Right lung (tissue), 5 donors: ENCODE data around the gene PLVAP. TPM values are rescaled to one million over a fixed set of nuclear protein-coding genes. Genes with fewer than 3 reads are reported as not detected.
A peak's percentile ranks its signal among the peaks of the same experiment; 100 is the strongest.

ENCODE experiments used
- DNase-seq, 2 donors: peaks; one replicate each; pipeline ENCODE4 v3.0.0-alpha.2; 2013
- polyA plus RNA-seq, 5 donors: library from polyadenylated mRNA; unstranded; fragments of 120-200 nt; gene quantifications; one replicate each; pipeline versions ENCODE4 v1.2.1 to v1.2.3, GENCODE V29; 2013; ENCODE audit warnings: inconsistent platforms in 1 of 5, low replicate concordance in 1 of 5; ENCODE audit not compliant: insufficient read length in 5 of 5, insufficient read depth in 1 of 5

PLVAP gene
- polyA plus RNA-seq, 5 donors: 10.1 to 24.4 (median 19.6) TPM

DNA sequence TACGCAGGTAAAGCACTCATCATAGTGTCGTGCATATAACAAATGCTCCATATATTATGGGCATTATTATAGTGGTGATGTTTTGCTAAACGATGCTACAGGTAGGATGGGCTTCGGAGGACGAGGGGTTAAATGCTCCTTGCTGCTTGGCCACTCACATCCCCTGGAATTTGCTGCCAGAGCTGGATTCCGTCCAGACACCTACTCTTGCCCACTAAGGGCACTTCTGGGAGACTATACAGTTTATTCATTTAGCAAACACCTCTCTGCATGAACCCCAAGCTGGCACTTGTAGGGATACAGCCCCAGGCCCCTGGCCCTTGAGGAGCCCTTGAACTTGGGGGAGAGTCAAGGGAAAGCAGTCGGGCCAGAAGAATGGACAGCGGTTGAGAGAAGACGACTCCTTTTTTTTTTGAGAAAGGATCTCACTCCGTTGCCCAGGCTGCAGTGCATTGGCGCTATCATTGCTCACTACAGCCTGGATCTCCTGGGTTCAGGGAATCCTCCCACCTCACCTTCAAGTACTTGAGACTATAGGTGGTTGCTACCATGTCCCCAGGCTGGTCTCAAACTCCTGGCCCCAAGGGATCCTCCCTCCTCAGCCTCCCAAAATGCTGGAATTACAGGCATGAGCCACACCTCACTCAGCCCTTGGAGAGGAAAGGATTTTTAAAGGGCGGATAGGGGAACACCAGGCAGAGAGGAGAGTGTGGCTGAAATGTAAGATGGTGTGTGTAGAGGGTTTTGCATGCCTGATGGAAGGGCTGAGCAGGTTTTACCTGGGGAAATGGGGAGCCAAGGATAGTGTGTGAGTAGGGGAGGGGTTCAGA lies 72.5 kb downstream of the PLVAP start:
- peak in 1 of 2 donors; percentile 58 for DNase-seq

- DNase-seq: no peak
Measured at GRCh38 chr19:17303940-17304267, 73.2 kb downstream of the PLVAP start.

- peak; percentile 91 to 93 for DNase-seq
Measured at GRCh38 chr19:17303167-17303939, 73.8 kb downstream of the PLVAP start, which contains the start of gene ABHD8. ABHD8 (minus strand) TSS chr19:17303425; CDS start chr19:17301616, 1,809 bp downstream.

GRCh38 chr19:17302391-17303166 lies 74.6 kb downstream of the PLVAP start:
- no peak for DNase-seq

Other genes starting within 250 kb of the PLVAP start
- 10 to 100 TPM; 28.0 to 44.7 (median 33.5) TPM for gene USE1, start 162.0 kb downstream of the PLVAP start, polyA plus RNA-seq
- gene OCEL1, start 151.1 kb downstream of the PLVAP start, polyA plus RNA-seq: 10 to 100 TPM; 10.7 to 22.8 (median 12.0) TPM
- 10 to 100 TPM; 19.8 to 46.6 (median 24.9) TPM for gene NR2F6, start 131.4 kb downstream of the PLVAP start, polyA plus RNA-seq
- gene USHBP1, start 112.6 kb downstream of the PLVAP start, polyA plus RNA-seq: 10 to 100 TPM in 3 of 5 donors, 1 to 10 TPM in 2; 9.2 to 12.0 (median 10.3) TPM
- 100 to 1,000 TPM; 103 to 116 (median 106) TPM for gene BABAM1, start 109.9 kb downstream of the PLVAP start, polyA plus RNA-seq
- 1 to 10 TPM; 1.3 to 2.2 (median 1.8) TPM for gene ANKLE1, start 95.4 kb downstream of the PLVAP start, polyA plus RNA-seq
- gene ABHD8, start 73.9 kb downstream of the PLVAP start, polyA plus RNA-seq: 10 to 100 TPM in 3 of 5 donors, 1 to 10 TPM in 2; 5.9 to 15.2 (median 10.4) TPM
- gene MRPL34, start 71.5 kb downstream of the PLVAP start, polyA plus RNA-seq: 10 to 100 TPM; 31.0 to 52.5 (median 36.6) TPM
- gene DDA1, start 67.8 kb downstream of the PLVAP start, polyA plus RNA-seq: 10 to 100 TPM; 27.5 to 40.6 (median 30.2) TPM
- gene ANO8, start 42.5 kb downstream of the PLVAP start, polyA plus RNA-seq: 10 to 100 TPM in 3 of 5 donors, 1 to 10 TPM in 2; 8.1 to 13.0 (median 11.9) TPM
- 10 to 100 TPM; 18.1 to 29.1 (median 23.0) TPM for gene GTPBP3, start 39.8 kb downstream of the PLVAP start, polyA plus RNA-seq
- gene CCDC194, start 16.9 kb upstream of the PLVAP start, polyA plus RNA-seq: under 1 TPM in 4 of 5 donors, not detected in 1; 0.13 to 0.27 (median 0.21) TPM
- gene BST2, start 28.3 kb upstream of the PLVAP start, polyA plus RNA-seq: 10 to 100 TPM; 15.2 to 21.7 (median 17.8) TPM
- 10 to 100 TPM; 38.1 to 73.5 (median 48.8) TPM for gene MVB12A, start 42.7 kb upstream of the PLVAP start, polyA plus RNA-seq
- gene TMEM221, start 71.3 kb upstream of the PLVAP start, polyA plus RNA-seq: 1 to 10 TPM; 1.2 to 2.7 (median 1.7) TPM
- gene NXNL1, start 83.6 kb upstream of the PLVAP start, polyA plus RNA-seq: under 1 TPM in 2 of 5 donors, not detected in 3; 0.11 to 0.26 TPM
- gene SLC27A1, start 93.2 kb upstream of the PLVAP start, polyA plus RNA-seq: 10 to 100 TPM; 17.0 to 28.4 (median 25.1) TPM
- gene PGLS, start 134.3 kb upstream of the PLVAP start, polyA plus RNA-seq: 100 to 1,000 TPM in 1 of 5 donors, 10 to 100 TPM in 4; 55.1 to 105 (median 65.2) TPM
- 10 to 100 TPM; 51.9 to 71.3 (median 63.0) TPM for gene COLGALT1, start 178.3 kb upstream of the PLVAP start, polyA plus RNA-seq